H9 (cell line): ENCODE measurements around the gene TMEM179B. TPM values are rescaled to one million over a fixed set of nuclear protein-coding genes. Genes with fewer than 3 reads are reported as not detected.

Source experiments
- DNase-seq: peaks from one replicate; pipeline ENCODE4 v3.0.0-alpha.2; 2017
- H2AFZ ChIP-seq: one replicate; pipeline ENCODE4 v1.6.1; 2013; ENCODE audit warnings: mild to moderate bottlenecking, low read length, control low read depth, moderate library complexity
- H2AK5ac ChIP-seq: 2 replicates; pipeline ENCODE4 v1.6.1; 2013; ENCODE audit warnings: low read length, control low read depth, mixed read lengths; ENCODE audit not compliant: insufficient read length
- H2BK120ac ChIP-seq: one replicate; pipeline ENCODE4 v1.6.1; 2013; ENCODE audit warnings: low read depth, mild to moderate bottlenecking, low read length, control low read depth, inconsistent platforms; ENCODE audit not compliant: poor library complexity, severe bottlenecking
- H2BK12ac ChIP-seq: 2 replicates; pipeline ENCODE4 v1.6.1; 2013; ENCODE audit warnings: low read length, control low read depth, mixed read lengths, low read depth; ENCODE audit not compliant: insufficient read length
- H2BK15ac ChIP-seq: 2 replicates; pipeline ENCODE4 v1.6.1; 2013; ENCODE audit warnings: low read depth, low read length, control low read depth
- H2BK20ac ChIP-seq: one replicate; pipeline ENCODE4 v1.6.1; 2013; ENCODE audit warnings: low read depth, mild to moderate bottlenecking, low read length, control low read depth, inconsistent platforms; ENCODE audit not compliant: poor library complexity, severe bottlenecking
- H2BK5ac ChIP-seq: 2 replicates; pipeline ENCODE4 v1.6.1; 2013; ENCODE audit warnings: low read length, control low read depth, mixed read lengths; ENCODE audit not compliant: insufficient read length
- H3K14ac ChIP-seq: 2 replicates; pipeline ENCODE4 v1.6.1; 2013; ENCODE audit warnings: low read length, control low read depth; ENCODE audit not compliant: insufficient read depth
- H3K18ac ChIP-seq: 2 replicates; pipeline ENCODE4 v1.6.1; 2013; ENCODE audit warnings: low read depth, mild to moderate bottlenecking, mixed read lengths, low read length, control low read depth; ENCODE audit not compliant: insufficient read length
- H3K23ac ChIP-seq: 2 replicates; pipeline ENCODE4 v1.6.1; 2013; ENCODE audit warnings: low read length, control low read depth, mixed read lengths, low read depth; ENCODE audit not compliant: insufficient read length
- H3K23me2 ChIP-seq: 2 replicates; pipeline ENCODE4 v1.6.1; 2013; ENCODE audit warnings: low read depth, mild to moderate bottlenecking, mixed read lengths, low read length, control low read depth; ENCODE audit not compliant: insufficient read length, poor library complexity, severe bottlenecking
- H3K27ac ChIP-seq: 2 replicates; pipeline ENCODE4 v1.5.1; 2013; ENCODE audit warnings: low read length, control low read depth, mixed read lengths, low read depth; ENCODE audit not compliant: insufficient read length
- H3K27me3 ChIP-seq: 2 replicates; pipeline ENCODE4 v1.6.1; 2013; ENCODE audit warnings: low read length, control low read depth, inconsistent platforms; ENCODE audit not compliant: insufficient read depth
- H3K4ac ChIP-seq: 2 replicates; pipeline ENCODE4 v1.6.1; 2013; ENCODE audit warnings: low read depth, mild to moderate bottlenecking, control low read depth, inconsistent platforms, low read length, moderate library complexity
- H3K4me1 ChIP-seq: 2 replicates; pipeline ENCODE4 v1.6.1; 2013; ENCODE audit warnings: low read length, control low read depth, inconsistent platforms; ENCODE audit not compliant: insufficient read depth
- H3K4me2 ChIP-seq: 2 replicates; pipeline ENCODE4 v1.6.1; 2013; ENCODE audit warnings: low read length, control low read depth, mixed read lengths; ENCODE audit not compliant: insufficient read length, insufficient read depth
- H3K56ac ChIP-seq: 2 replicates; pipeline ENCODE4 v1.6.1; 2013; ENCODE audit warnings: low read depth, mild to moderate bottlenecking, mixed read lengths, low read length, control low read depth; ENCODE audit not compliant: insufficient read length
- H3K79me1 ChIP-seq: 2 replicates; pipeline ENCODE4 v1.6.1; 2013; ENCODE audit warnings: low read depth, mild to moderate bottlenecking, moderate library complexity, low read length, control low read depth, inconsistent platforms; ENCODE audit not compliant: insufficient read depth, poor library complexity, severe bottlenecking
- H3K79me2 ChIP-seq: 2 replicates; pipeline ENCODE4 v1.6.1; 2013; ENCODE audit warnings: low read length, control low read depth, inconsistent platforms; ENCODE audit not compliant: insufficient read depth
- H3K9ac ChIP-seq: 2 replicates; pipeline ENCODE4 v1.6.1; 2013; ENCODE audit warnings: low read length, control low read depth, mixed read lengths; ENCODE audit not compliant: insufficient read length; ENCODE audit errors: extremely low read depth
- H3K9me3 ChIP-seq: one replicate; pipeline ENCODE4 v1.6.1; 2013; ENCODE audit warnings: low read depth, low read length, inconsistent platforms; ENCODE audit not compliant: control insufficient read depth
- H3T11ph ChIP-seq: one replicate; pipeline ENCODE4 v1.6.1; 2013; ENCODE audit warnings: mild to moderate bottlenecking, low read length, control low read depth, inconsistent platforms
- H4K20me1 ChIP-seq: one replicate; pipeline ENCODE4 v1.6.1; 2013; ENCODE audit not compliant: control insufficient read depth, insufficient read length, insufficient read depth
- H4K5ac ChIP-seq: 2 replicates; pipeline ENCODE4 v1.6.1; 2013; ENCODE audit warnings: low read depth, mild to moderate bottlenecking, mixed read lengths, low read length, control low read depth; ENCODE audit not compliant: insufficient read length
- H4K8ac ChIP-seq: replicated peaks from 2 replicates; pipeline ENCODE4 v1.6.1; 2013; ENCODE audit warnings: low read length, control low read depth, mixed read lengths, low read depth; ENCODE audit not compliant: insufficient read length
- H4K91ac ChIP-seq: 2 replicates; pipeline ENCODE4 v1.6.1; 2013; ENCODE audit warnings: low read depth, mild to moderate bottlenecking, moderate library complexity, mixed read lengths, low read length, control low read depth; ENCODE audit not compliant: insufficient read length
- H3K27ac Mint-ChIP-seq, 3 experiments: 2 replicates in 2 of 3; 3 replicates in 1 of 3; pipeline ENCODE4 v1.8.0; 2020 to 2021; ENCODE audit warnings: mixed read lengths in 3 of 3, mild to moderate bottlenecking in 1 of 3, moderate library complexity in 1 of 3
- H3K27me3 Mint-ChIP-seq: 2 replicates; pipeline ENCODE4 v1.8.0; 2021; ENCODE audit warnings: low read depth, mild to moderate bottlenecking, moderate library complexity, mixed read lengths
- H3K36me3 Mint-ChIP-seq, 3 experiments: 2 replicates in 2 of 3; 3 replicates in 1 of 3; pipeline ENCODE4 v1.8.0; 2020 to 2021; ENCODE audit warnings: low read depth in 3 of 3, mixed read lengths in 3 of 3; ENCODE audit not compliant: insufficient read depth in 1 of 3
- H3K4me1 Mint-ChIP-seq, 2 experiments: 2 replicates each; pipeline ENCODE4 v1.8.0; 2020; ENCODE audit warnings: mixed read lengths in 2 of 2
- H3K4me3 Mint-ChIP-seq, 2 experiments: 2 replicates in 1 of 2; 3 replicates in 1 of 2; pipeline ENCODE4 v1.8.0; 2020 to 2021; ENCODE audit warnings: mild to moderate bottlenecking in 2 of 2, mixed read lengths in 2 of 2, moderate library complexity in 1 of 2
- H3K9me3 Mint-ChIP-seq, 2 experiments: 2 replicates in 1 of 2; 3 replicates in 1 of 2; pipeline ENCODE4 v1.8.0; 2020; ENCODE audit warnings: mild to moderate bottlenecking in 2 of 2, mixed read lengths in 2 of 2, moderate library complexity in 1 of 2
- CTCF ChIP-seq: fragments of 200-600 bp; sonication (generic); conservative IDR thresholded peaks from 3 replicates; pipeline ENCODE4 v1.8.0; 2021; ENCODE audit warnings: antibody characterized with exemption, mild to moderate bottlenecking
- WGBS: extraction: QIAGEN DNeasy Blood & Tissue Kit; methylation state at CpG from one replicate; pipeline ENCODE4 v1.1.7; 2013; ENCODE audit warnings: missing lambda C conversion rate, low lambda C conversion rate, mixed read lengths; ENCODE audit not compliant: insufficient read length; ENCODE audit errors: extremely low coverage; 5-methylcytosine and 5-hydroxymethylcytosine counted together
- total RNA-seq: library from RNA; stranded (reverse); gene quantifications from 2 replicates; pipeline ENCODE4 v1.2.1, GENCODE V29; 2021

The TMEM179B gene
- total RNA-seq, 1 experiment from 2014 or later, result 25.0 TPM

DNA sequence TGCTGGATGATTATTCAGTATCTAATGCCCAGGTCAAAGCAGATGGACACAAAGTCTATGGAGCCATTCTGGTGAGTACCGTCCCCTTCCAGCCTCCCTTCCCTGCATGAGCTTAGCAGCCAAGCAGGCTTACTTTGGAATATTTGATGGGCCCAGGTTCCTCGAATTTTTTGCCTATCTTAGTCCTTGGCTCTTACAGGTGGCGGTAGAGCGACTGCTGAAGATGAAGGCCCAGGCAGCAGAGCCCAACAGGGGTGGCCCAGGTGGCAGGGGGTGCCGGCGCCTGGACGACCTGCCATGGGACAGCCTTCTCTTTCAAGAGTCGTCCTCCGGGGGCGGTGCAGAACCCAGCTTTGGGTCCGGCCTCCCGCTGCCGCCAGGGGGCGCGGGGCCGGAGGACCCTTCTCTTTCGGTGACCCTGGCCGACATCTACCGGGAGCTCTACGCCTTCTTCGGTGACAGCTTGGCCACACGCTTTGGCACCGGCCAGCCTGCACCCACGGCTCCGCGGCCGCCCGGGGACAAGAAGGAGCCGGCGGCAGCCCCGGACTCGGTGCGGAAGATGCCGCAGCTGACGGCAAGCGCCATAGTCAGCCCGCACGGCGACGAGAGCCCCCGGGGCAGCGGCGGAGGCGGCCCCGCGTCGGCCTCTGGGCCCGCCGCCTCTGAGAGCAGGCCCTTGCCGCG lies 741 bp upstream of the TMEM179B start:
- no peaks in the 10 kb centered on the region for H3K9me3 Mint-ChIP-seq
- DNase-seq, result peak; percentile 95
- no peaks in the 10 kb centered on the region; the same call in 1 of the 2 replicates for H3K79me2 ChIP-seq

More for the DNA sequence above, 741 bp upstream of the TMEM179B start:
- H3K4ac ChIP-seq, result no peak overlapping the region
- Mint-ChIP-seq H3K4me1 (peaks cover 21 to 29% of the 10 kb centered on the region in 2 experiments), H3K27me3 (no peaks in the 10 kb centered on the region; the same call in 1 of the 2 replicates), H3K27ac (peak overlapping the region; percentile 41 to 83 (median 74); a peak in 4 of 7 replicates), H3K36me3 (peaks cover 25 to 71% (median 55%) of the 10 kb centered on the region in 3 experiments), H3K4me3 (peak overlapping the region; percentile 68 to 78)
- H2BK20ac ChIP-seq, result no peak overlapping the region
- H2BK12ac ChIP-seq, result no peak overlapping the region
- peak overlapping the region; percentile 1 for H3K27ac ChIP-seq
- H2BK15ac ChIP-seq, result no peak overlapping the region
- H3K4me1 ChIP-seq, result no peaks in the 10 kb centered on the region
- no CpG with 5 or more reads among the region's 51 CpGs for WGBS
- peak; percentile 97 for TF ChIP-seq CTCF
- H3K79me1 ChIP-seq, result no peaks in the 10 kb centered on the region
- H2AK5ac ChIP-seq, result no peak overlapping the region
- H3K56ac ChIP-seq, result no peak overlapping the region
- H3K23me2 ChIP-seq, result peaks cover 4% of the 10 kb centered on the region
- no peak overlapping the region for H4K91ac ChIP-seq
- H3K27me3 ChIP-seq, result no peaks in the 10 kb centered on the region
- no peak overlapping the region for H2BK5ac ChIP-seq
- H3K9ac ChIP-seq, result no peak overlapping the region
- H4K5ac ChIP-seq, result no peak overlapping the region
- H4K20me1 ChIP-seq, result no peaks in the 10 kb centered on the region
- H3T11ph ChIP-seq, result no peak overlapping the region
- H3K18ac ChIP-seq, result no peak overlapping the region
- H4K8ac ChIP-seq, result no peak overlapping the region
- no peak overlapping the region for H2AFZ ChIP-seq
- no peaks in the 10 kb centered on the region for H3K9me3 ChIP-seq
- H2BK120ac ChIP-seq, result no peak overlapping the region
- H3K14ac ChIP-seq, result no peak overlapping the region
- H3K4me2 ChIP-seq, result peak overlapping the region; percentile 15
- H3K23ac ChIP-seq, result no peak overlapping the region
